Ovary (tissue), 9 donors: Measurements from ENCODE around the gene BRAF. TPM values are rescaled to one million over a fixed set of nuclear protein-coding genes. Genes with fewer than 3 reads are reported as not detected.

Experiments used
- DNase-seq, 5 donors: peaks; one replicate each; pipeline ENCODE4 v3.0.0-alpha.2; 2019 to 2020
- H3K27ac ChIP-seq, 2 donors: fragments of 200-600 bp; one replicate each; pipeline versions ENCODE4 v1.5.1 to v1.8.0; 2019 to 2022
- H3K27me3 ChIP-seq: fragments of 200-600 bp; one replicate; pipeline ENCODE4 v1.8.0; 2022
- H3K36me3 ChIP-seq: fragments of 200-600 bp; sonication (generic); one replicate; pipeline ENCODE4 v1.5.1; 2019
- H3K4me1 ChIP-seq: one replicate; pipeline ENCODE4 v1.8.1; 2013; ENCODE audit warnings: mild to moderate bottlenecking, moderate library complexity; ENCODE audit not compliant: insufficient read depth
- H3K4me3 ChIP-seq: fragments of 200-600 bp; sonication (generic); one replicate; pipeline ENCODE4 v1.5.1; 2017
- H3K9me3 ChIP-seq, 2 donors: fragments of 200-600 bp in 1 of 2; sonication (generic) in 1 of 2; one replicate each; pipeline versions ENCODE4 v1.5.1 to v1.8.1; 2013 to 2019; ENCODE audit warnings: mild to moderate bottlenecking in 1 of 2, moderate library complexity in 1 of 2
- EP300 ChIP-seq: sonication (generic); formaldehyde crosslinking; IDR thresholded peaks from one replicate; pipeline ENCODE4 v1.6.1; 2017; ENCODE audit warnings: antibody characterized with exemption
- POLR2A ChIP-seq: fragments of 450-650 bp; IDR thresholded peaks from one replicate; pipeline ENCODE4 v1.6.1; 2017; ENCODE audit warnings: antibody characterized with exemption, mild to moderate bottlenecking, moderate library complexity
- WGBS, 3 donors: extraction: QIAGEN DNeasy Blood & Tissue Kit in 1 of 3; methylation state at CpG; one replicate each; pipeline versions ENCODE4 v1.1.5 to v1.1.7; 2013 to 2017; 5-methylcytosine and 5-hydroxymethylcytosine counted together
- intact Hi-C, 4 donors: fragments of 100-400 bp; cut with DNase I; formaldehyde crosslinking; loops; one replicate each; pipeline versions ENCODE4 v1.11.0 to v1.15.1; 2022 to 2023
- polyA plus RNA-seq, 2 donors: library from polyadenylated mRNA; stranded (reverse); fragments of 200-250 nt in 1 of 2; fragments of 350-450 nt in 1 of 2; fragmentation: Illumina TruSeq in 1 of 2; extraction: RNeasy Lipid Tissue Mini Kit (QIAGEN cat#74804) in 1 of 2; gene quantifications; one replicate each; pipeline ENCODE4 v1.2.3, GENCODE V29; 2013 to 2014
- total RNA-seq, 7 donors: library from RNA; depleted of rRNA in 2 of 7; stranded (reverse); fragments of >200 nt in 2 of 7; fragmentation: NEBNext Ultra II Directional in 3 of 7; extraction: Animal tissue kit (Norgen Biotek cat#: 25700) in 3 of 7; gene quantifications; one replicate each; pipeline versions ENCODE4 v1.1.0 to v1.2.4, GENCODE V29; 2016 to 2023
- TF ChIP-seq, protein P1 (sequence below), 3 donors: fragments of 450-650 bp in 2 of 3; fragments of 200-600 bp in 1 of 3; IDR thresholded peaks; one replicate each; pipeline versions ENCODE4 v1.5.1 to v1.8.0; 2016 to 2022; ENCODE audit warnings: antibody characterized with exemption in 3 of 3, mild to moderate bottlenecking in 1 of 3
- donor health status: DM: no; HTN: no; CAD: no; lungs with moderate emphysema.
- donor health status: DM: no; HTN: no; CAD: no.
- donor health status: Bipolar disorder and iron deficiency.
- donor health status: DM: yes; HTN: yes; CAD: no.
- donor health status: DM: no; HTN: no; CAD: no.
- donor health status: DM: yes; HTN: yes; CAD: no.

Gene BRAF
- total and polyA plus RNA-seq, 9 donors = 8.3 to 52.0 (median 41.2) TPM

DNA sequence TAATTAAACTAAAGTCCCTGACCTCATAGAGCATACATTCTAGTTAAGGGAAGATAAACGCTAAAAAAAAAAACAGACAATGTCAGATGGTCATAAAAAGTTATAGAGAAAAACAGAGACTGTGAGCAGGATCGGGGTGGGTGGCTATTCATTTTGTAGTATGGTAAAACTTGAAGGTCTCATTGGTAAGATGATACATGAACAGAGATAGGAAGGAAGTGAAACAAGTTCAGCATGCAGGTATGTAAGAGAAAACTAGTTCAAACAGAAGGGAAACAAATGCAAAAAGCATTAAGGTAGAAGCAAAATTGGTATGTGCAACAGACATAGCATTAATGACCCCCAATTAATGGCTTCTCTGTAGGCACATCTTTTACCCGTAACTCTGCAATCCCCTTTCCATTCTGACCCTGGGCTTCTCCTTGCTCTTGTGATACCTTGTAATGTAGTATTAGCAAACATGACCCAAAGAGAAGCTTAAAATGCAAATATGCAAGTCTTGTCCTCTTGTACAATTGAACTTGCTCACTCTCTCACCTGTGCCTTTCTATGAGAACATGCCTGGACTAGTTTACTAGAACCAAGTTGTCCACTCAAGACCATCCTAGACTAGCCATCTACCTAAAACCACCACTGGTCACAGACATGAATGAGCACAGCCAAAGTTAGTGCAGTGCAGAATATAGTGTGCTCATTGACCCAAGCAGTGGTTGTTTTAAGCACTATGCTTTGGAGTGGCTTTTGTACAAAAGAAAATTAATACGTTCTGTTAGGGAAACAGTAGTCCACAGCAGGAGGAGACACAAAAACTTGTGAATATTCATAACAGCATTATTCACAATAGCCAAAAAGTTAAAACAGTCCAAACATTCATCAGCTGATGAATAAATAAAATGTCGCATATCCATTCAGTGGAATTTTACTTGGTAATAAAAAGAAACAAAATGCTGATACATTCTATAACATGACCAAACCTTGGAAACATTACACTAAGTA is 57.0 kb downstream of the BRAF start:
- 91 to 94% (median 93%) methylated on average over 5 of the region's 5 CpGs for WGBS, 3 donors
- H3K9me3 ChIP-seq = no peaks in the 10 kb centered on the region
- intact Hi-C loops = no loop called here
- no peaks in the 10 kb centered on the region for H3K36me3 ChIP-seq
- no peak for TF ChIP-seq POLR2A
- TF ChIP-seq, protein P1, sequence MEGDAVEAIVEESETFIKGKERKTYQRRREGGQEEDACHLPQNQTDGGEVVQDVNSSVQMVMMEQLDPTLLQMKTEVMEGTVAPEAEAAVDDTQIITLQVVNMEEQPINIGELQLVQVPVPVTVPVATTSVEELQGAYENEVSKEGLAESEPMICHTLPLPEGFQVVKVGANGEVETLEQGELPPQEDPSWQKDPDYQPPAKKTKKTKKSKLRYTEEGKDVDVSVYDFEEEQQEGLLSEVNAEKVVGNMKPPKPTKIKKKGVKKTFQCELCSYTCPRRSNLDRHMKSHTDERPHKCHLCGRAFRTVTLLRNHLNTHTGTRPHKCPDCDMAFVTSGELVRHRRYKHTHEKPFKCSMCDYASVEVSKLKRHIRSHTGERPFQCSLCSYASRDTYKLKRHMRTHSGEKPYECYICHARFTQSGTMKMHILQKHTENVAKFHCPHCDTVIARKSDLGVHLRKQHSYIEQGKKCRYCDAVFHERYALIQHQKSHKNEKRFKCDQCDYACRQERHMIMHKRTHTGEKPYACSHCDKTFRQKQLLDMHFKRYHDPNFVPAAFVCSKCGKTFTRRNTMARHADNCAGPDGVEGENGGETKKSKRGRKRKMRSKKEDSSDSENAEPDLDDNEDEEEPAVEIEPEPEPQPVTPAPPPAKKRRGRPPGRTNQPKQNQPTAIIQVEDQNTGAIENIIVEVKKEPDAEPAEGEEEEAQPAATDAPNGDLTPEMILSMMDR (IDR thresholded peaks at IDR 0.05) = no peak
- no peak for TF ChIP-seq EP300
- DNase-seq = no peak
- no peak overlapping the region for H3K4me3 ChIP-seq
- no peak overlapping the region for H3K27ac ChIP-seq
- no peaks in the 10 kb centered on the region for H3K4me1 ChIP-seq
- H3K27me3 ChIP-seq = no peaks in the 10 kb centered on the region

DNA sequence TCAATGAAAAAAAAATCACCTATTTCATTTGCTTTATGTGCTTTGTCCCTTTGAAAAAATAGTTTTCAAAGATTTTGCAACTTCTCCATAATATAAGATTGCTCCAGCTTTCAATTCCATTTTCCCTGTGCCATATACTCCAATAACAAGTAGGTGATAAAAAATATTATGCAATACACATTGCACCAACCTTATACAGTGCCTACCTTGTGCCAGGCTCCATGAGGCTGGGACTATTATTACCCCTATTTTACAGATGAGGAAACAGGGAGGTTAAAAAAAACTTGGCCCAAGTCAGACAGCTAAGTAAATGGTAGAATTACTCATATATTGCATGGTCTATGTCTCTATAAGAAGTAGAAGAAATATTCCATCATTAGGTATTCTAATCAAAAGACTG is 57.8 kb downstream of the BRAF start:
- no peaks in the 10 kb centered on the region for H3K9me3 ChIP-seq
- no peaks in the 10 kb centered on the region for H3K27me3 ChIP-seq
- no peak for DNase-seq
- H3K4me3 ChIP-seq = no peak overlapping the region
- TF ChIP-seq, protein P1 (IDR thresholded peaks at IDR 0.05) = no peak
- TF ChIP-seq POLR2A = no peak
- TF ChIP-seq EP300 = no peak
- H3K27ac ChIP-seq = no peak overlapping the region
- no peaks in the 10 kb centered on the region for H3K4me1 ChIP-seq
- H3K36me3 ChIP-seq = no peaks in the 10 kb centered on the region
- intact Hi-C loops = no loop called here

DNA sequence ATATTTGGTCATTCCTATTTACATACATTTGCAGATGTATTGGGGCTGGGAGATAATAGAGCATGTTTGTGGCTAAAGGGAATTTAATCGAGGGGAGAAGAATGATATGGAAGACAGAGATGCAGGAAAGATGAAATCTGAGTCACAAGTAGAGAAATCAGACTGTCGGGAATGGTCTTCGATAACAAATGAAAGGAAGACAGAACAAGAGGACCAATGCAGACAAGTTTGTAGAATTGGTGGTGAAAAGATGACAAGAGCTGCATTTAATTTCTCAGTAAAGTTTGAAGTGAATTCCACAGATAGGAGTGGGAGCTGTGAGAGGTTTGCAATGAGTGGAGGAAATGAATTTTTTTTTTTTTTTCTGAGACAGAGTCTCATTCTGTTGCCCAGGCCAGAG is 60.0 kb downstream of the BRAF start:
- H3K36me3 ChIP-seq = no peaks in the 10 kb centered on the region
- 95 to 96% (median 96%) methylated on average over 3 of the region's 3 CpGs for WGBS, 3 donors
- no peaks in the 10 kb centered on the region for H3K27me3 ChIP-seq

DNA sequence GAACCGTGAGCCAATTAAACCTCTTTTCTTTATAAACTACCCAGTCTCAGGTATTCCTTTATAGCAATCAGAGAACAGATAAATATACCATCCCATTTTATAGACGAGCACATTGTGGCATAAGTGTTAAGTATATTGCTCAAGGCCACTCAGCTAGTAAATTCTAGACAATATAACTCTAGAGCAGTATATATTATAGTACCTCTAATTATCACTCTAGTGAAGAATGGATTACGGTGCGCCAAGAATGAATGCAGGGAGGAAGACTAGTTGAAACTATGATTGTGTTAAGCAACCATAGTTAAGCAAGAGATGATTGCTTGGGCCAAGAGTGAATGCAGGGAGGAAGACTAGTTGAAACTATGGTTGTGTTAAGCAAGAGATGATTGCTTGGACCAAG is 60.9 kb downstream of the BRAF start:
- TF ChIP-seq POLR2A (no peak), EP300 (no peak)
- TF ChIP-seq, protein P1 (IDR thresholded peaks at IDR 0.05) = no peak
- Histone ChIP-seq H3K27me3 (no peaks in the 10 kb centered on the region), H3K4me3 (no peak overlapping the region), H3K9me3 (no peaks in the 10 kb centered on the region), H3K4me1 (no peaks in the 10 kb centered on the region), H3K36me3 (no peaks in the 10 kb centered on the region), H3K27ac (no peak overlapping the region)
- DNase-seq = no peak
- WGBS, 3 donors = 84 to 97% (median 96%) methylated on average over 4 of the region's 4 CpGs
- intact Hi-C loops = no loop called here

More for the DNA sequence above, 60.0 kb downstream of the BRAF start:
- DNase-seq = no peak
- H3K9me3 ChIP-seq = no peaks in the 10 kb centered on the region
- H3K4me1 ChIP-seq = no peaks in the 10 kb centered on the region
- no peak overlapping the region for H3K27ac ChIP-seq
- no peak overlapping the region for H3K4me3 ChIP-seq
- intact Hi-C loops = no loop called here
- TF ChIP-seq, protein P1 (IDR thresholded peaks at IDR 0.05) = no peak
- TF ChIP-seq EP300 = no peak
